Sigmoid colon (tissue), 4 donors: ENCODE measurements around the gene RPS6KA5.
"Not testable (repeated sequence)": the region's sequence is repeated elsewhere in the genome, so short reads cannot be mapped to it uniquely, and the experiment has no call there.

Experiments used
- CTCF ChIP-seq, 4 experiments: fragments of 450-650 bp in 3 of 4; fragments of 200-600 bp in 1 of 4; IDR thresholded peaks; one replicate each; pipeline ENCODE4 v1.5.1; 2016 to 2019; ENCODE audit warnings: antibody characterized with exemption in 4 of 4, mild to moderate bottlenecking in 3 of 4, moderate library complexity in 2 of 4
- EP300 ChIP-seq, 4 donors: sonication (generic); formaldehyde crosslinking; IDR thresholded peaks; one replicate each; pipeline ENCODE4 v1.6.1; 2017; ENCODE audit warnings: antibody characterized with exemption in 4 of 4
- POLR2A ChIP-seq, 2 donors: fragments of 450-650 bp; IDR thresholded peaks; one replicate each; pipeline ENCODE4 v1.6.1; 2016; ENCODE audit warnings: antibody characterized with exemption in 2 of 2, mild to moderate bottlenecking in 2 of 2, moderate library complexity in 2 of 2
- POLR2AphosphoS5 ChIP-seq, 4 donors: sonication (generic); formaldehyde crosslinking; IDR thresholded peaks; one replicate each; pipeline ENCODE4 v1.6.1; 2017; ENCODE audit warnings: antibody characterized with exemption in 4 of 4

DNA sequence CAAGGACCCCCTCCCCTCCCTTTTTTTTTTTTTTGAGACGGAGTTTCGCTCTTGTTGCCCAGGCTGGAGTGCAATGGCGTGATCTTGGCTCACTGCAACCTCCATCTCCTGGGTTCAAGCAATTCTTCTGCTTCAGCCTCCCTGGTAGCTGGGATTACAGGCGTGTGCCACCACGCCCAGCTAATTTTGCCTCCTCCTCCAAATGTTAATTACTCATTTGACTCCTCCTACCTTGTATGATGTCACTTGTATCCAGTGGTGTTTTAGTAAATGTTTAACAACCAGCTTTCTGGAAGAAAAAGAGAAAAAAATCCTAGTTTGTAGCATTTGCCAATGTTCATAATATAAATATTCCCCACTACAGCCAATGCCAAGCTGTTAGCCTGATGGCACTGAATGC is 37.2 kb upstream of the RPS6KA5 start:
- TF ChIP-seq CTCF, POLR2A, POLR2AphosphoS5, EP300 (IDR thresholded peaks at IDR 0.05): not testable (repeated sequence)
